GM23338 (cell line): ENCODE data around the gene ENTPD7. TPM values are rescaled to one million over a fixed set of nuclear protein-coding genes. Genes with fewer than 3 reads are reported as not detected.
A peak's percentile ranks its signal among the peaks of the same experiment; 100 is the strongest.

Experiments
- ATAC-seq: fragments of 200-7000 bp; cut with Tn5 transposase; 3 replicates; pipeline ENCODE4 v1.9.1; 2020
- DNase-seq: peaks from one replicate; pipeline ENCODE4 v3.0.0-alpha.2; 2015; ENCODE audit warnings: low spot score
- H2AFZ ChIP-seq: fragments of 200-600 bp; sonication (generic); 2 replicates; pipeline ENCODE4 v1.8.0; 2016; ENCODE audit warnings: antibody characterized with exemption, mild to moderate bottlenecking, moderate library complexity
- H3F3A ChIP-seq: fragments of 200-600 bp; sonication (generic); replicated peaks from 2 replicates; pipeline ENCODE4 v1.8.0; 2017; ENCODE audit warnings: antibody characterized with exemption, mixed run types, low read depth
- H3K27ac ChIP-seq: fragments of 200-600 bp; sonication (generic); 2 replicates; pipeline ENCODE4 v1.6.1; 2016; ENCODE audit warnings: low read depth
- H3K27me3 ChIP-seq: fragments of 200-600 bp; sonication (generic); 2 replicates; pipeline ENCODE4 v1.8.0; 2016; ENCODE audit warnings: mild to moderate bottlenecking, mixed run types, moderate library complexity; ENCODE audit not compliant: insufficient read depth
- H3K36me3 ChIP-seq: fragments of 200-600 bp; sonication (generic); 2 replicates; pipeline ENCODE4 v1.8.0; 2016; ENCODE audit warnings: mild to moderate bottlenecking; ENCODE audit not compliant: insufficient read depth
- H3K4me1 ChIP-seq: fragments of 200-600 bp; sonication (generic); 2 replicates; pipeline ENCODE4 v1.8.0; 2016; ENCODE audit warnings: mild to moderate bottlenecking, moderate library complexity; ENCODE audit not compliant: insufficient read depth
- H3K4me2 ChIP-seq: fragments of 200-600 bp; sonication (generic); 2 replicates; pipeline ENCODE4 v1.7.1; 2017; ENCODE audit warnings: mixed run types
- H3K4me3 ChIP-seq: fragments of 200-600 bp; sonication (generic); 2 replicates; pipeline ENCODE4 v1.6.1; 2016; ENCODE audit warnings: mixed run types
- H3K79me2 ChIP-seq: fragments of 200-600 bp; sonication (generic); replicated peaks from 2 replicates; pipeline ENCODE4 v1.8.0; 2017; ENCODE audit warnings: mild to moderate bottlenecking; ENCODE audit not compliant: insufficient read depth
- H3K9me2 ChIP-seq: fragments of 200-600 bp; sonication (generic); 2 replicates; pipeline ENCODE4 v1.8.0; 2017; ENCODE audit not compliant: insufficient read depth
- H4K20me1 ChIP-seq: fragments of 200-600 bp; sonication (generic); replicated peaks from 2 replicates; pipeline ENCODE4 v1.8.0; 2017; ENCODE audit warnings: mild to moderate bottlenecking; ENCODE audit not compliant: insufficient read depth
- H3K27ac Mint-ChIP-seq: 2 replicates; pipeline ENCODE4 v1.8.0; 2020; ENCODE audit warnings: inconsistent platforms, mild to moderate bottlenecking, moderate library complexity, mixed read lengths
- H3K27me3 Mint-ChIP-seq: 3 replicates; pipeline ENCODE4 v1.8.0; 2022; ENCODE audit warnings: low read depth, mild to moderate bottlenecking, moderate library complexity, mixed read lengths, inconsistent platforms; ENCODE audit not compliant: insufficient read depth, poor library complexity
- H3K36me3 Mint-ChIP-seq: 3 replicates; pipeline ENCODE4 v1.8.0; 2021; ENCODE audit warnings: low read depth, mild to moderate bottlenecking, inconsistent platforms, moderate library complexity, mixed read lengths
- H3K4me1 Mint-ChIP-seq: 3 replicates; pipeline ENCODE4 v1.8.0; 2020; ENCODE audit warnings: mild to moderate bottlenecking, inconsistent platforms, mixed read lengths
- H3K4me3 Mint-ChIP-seq: 3 replicates; pipeline ENCODE4 v1.8.0; 2021; ENCODE audit warnings: moderate library complexity, mild to moderate bottlenecking, inconsistent platforms, mixed read lengths
- H3K9me3 Mint-ChIP-seq: 3 replicates; pipeline ENCODE4 v1.8.0; 2020; ENCODE audit warnings: moderate library complexity, mild to moderate bottlenecking, inconsistent platforms, mixed read lengths
- CTCF ChIP-seq, 2 experiments: fragments of 200-600 bp in 1 of 2; sonication (generic) in 1 of 2; conservative IDR thresholded peaks; 2 replicates each; pipeline versions ENCODE4 v1.5.1 to v1.6.1; 2016 to 2017; ENCODE audit warnings: antibody characterized with exemption in 2 of 2, low read depth in 2 of 2, mild to moderate bottlenecking in 2 of 2, moderate library complexity in 1 of 2
- ETS1 ChIP-seq: IDR thresholded peaks from 2 replicates; pipeline ENCODE4 v1.6.1; 2016; ENCODE audit warnings: antibody characterized with exemption
- EZH2phosphoT487 ChIP-seq: fragments of 200-600 bp; sonication (generic); IDR thresholded peaks from one replicate; pipeline ENCODE4 v1.8.1; 2018; ENCODE audit warnings: antibody characterized with exemption; ENCODE audit not compliant: unreplicated experiment
- JUNB ChIP-seq: IDR thresholded peaks from one replicate; pipeline ENCODE4 v1.6.1; 2016; ENCODE audit warnings: antibody characterized with exemption; ENCODE audit not compliant: unreplicated experiment
- POLR2AphosphoS5 ChIP-seq: IDR thresholded peaks from 2 replicates; pipeline ENCODE4 v1.6.1; 2016; ENCODE audit warnings: antibody characterized with exemption, low read depth
- REST ChIP-seq: IDR thresholded peaks from one replicate; pipeline ENCODE4 v1.6.1; 2018; ENCODE audit warnings: antibody characterized with exemption; ENCODE audit not compliant: unreplicated experiment
- ZNF114 ChIP-seq: fragments of 250-450 bp; sonication (Bioruptor Pico); IDR thresholded peaks from 2 replicates; pipeline ENCODE4 v1.5.0; 2020; ENCODE audit warnings: mild to moderate bottlenecking, moderate library complexity
- polyA plus RNA-seq: library from polyadenylated mRNA; unstranded; fragments of >200 nt; fragmentation: Nextera tagmentation; extraction: Ambion mirVana; gene quantifications from 2 replicates; pipeline ENCODE4 v1.2.1, GENCODE V29; 2016
- total RNA-seq: library from RNA; depleted of rRNA; stranded (reverse); fragments of >200 nt; shearing (Covaris generic); gene quantifications from 2 replicates; pipeline ENCODE4 v1.2.3, GENCODE V29; 2014

Gene ENTPD7
- total and polyA plus RNA-seq, 2 experiments from 2014 or later = 1.7 to 12.6 TPM

- DNase-seq = peak; percentile 43
- Histone ChIP-seq H3K4me2 (no peak overlapping the region), H4K20me1 (no peaks in the 10 kb centered on the region), H3K4me1 (no peaks in the 10 kb centered on the region), H3K9me2 (no peaks in the 10 kb centered on the region), H3K4me3 (no peak overlapping the region), H2AFZ (no peak overlapping the region), H3K79me2 (no peaks in the 10 kb centered on the region), H3K36me3 (peaks cover 4% of the 10 kb centered on the region; the same call in 1 of the 2 replicates), H3K27ac (no peak overlapping the region), H3K27me3 (no peaks in the 10 kb centered on the region), H3F3A (no peaks in the 10 kb centered on the region)
- peak; percentile 81 for ATAC-seq
- H3K36me3 Mint-ChIP-seq = 0 out of 3 replicates have a peak, but pooled peaks cover 4% of the 10 kb centered on the region
- no peak overlapping the region for H3K27ac Mint-ChIP-seq
- no peaks in the 10 kb centered on the region for H3K27me3 Mint-ChIP-seq
- no peak overlapping the region for H3K4me3 Mint-ChIP-seq
- TF ChIP-seq POLR2AphosphoS5 (no peak), CTCF (conservative IDR thresholded peaks at IDR 0.05; ENCODE audit: low read depth in 2 of 2) (peak; percentile 29 to 30)
- no peaks in the 10 kb centered on the region for H3K4me1 Mint-ChIP-seq
- no peaks in the 10 kb centered on the region for H3K9me3 Mint-ChIP-seq
Measured at GRCh38 chr10:99682752-99683151, 23.4 kb downstream of the ENTPD7 start.

- H3K27me3 Mint-ChIP-seq = no peaks in the 10 kb centered on the region
- H3K36me3 ChIP-seq = peaks cover 4% of the 10 kb centered on the region; the same call in 1 of the 2 replicates
- H3K4me2 ChIP-seq = no peak overlapping the region
- no peaks in the 10 kb centered on the region for H3K4me1 Mint-ChIP-seq
- TF ChIP-seq EZH2phosphoT487 (no peak), ZNF114 (no peak), JUNB (no peak), REST (no peak), ETS1 (no peak)
- H3K4me3 ChIP-seq = no peak overlapping the region
- H3K4me1 ChIP-seq = no peaks in the 10 kb centered on the region
- ATAC-seq = no peak
- no peaks in the 10 kb centered on the region for H3F3A ChIP-seq
- H3K36me3 Mint-ChIP-seq = no peaks in the 10 kb centered on the region
- H3K4me3 Mint-ChIP-seq = no peak overlapping the region
- no peaks in the 10 kb centered on the region for H4K20me1 ChIP-seq
- H3K27ac Mint-ChIP-seq = no peak overlapping the region
- no peak for DNase-seq
- no peaks in the 10 kb centered on the region for H3K79me2 ChIP-seq
- no peaks in the 10 kb centered on the region for H3K9me2 ChIP-seq
- H3K9me3 Mint-ChIP-seq = no peaks in the 10 kb centered on the region
- H2AFZ ChIP-seq = no peak overlapping the region
- H3K27ac ChIP-seq = no peak overlapping the region
- no peaks in the 10 kb centered on the region for H3K27me3 ChIP-seq
Measured at GRCh38 chr10:99685597-99685967, 26.3 kb downstream of the ENTPD7 start.
